GM12878 (cell line): ENCODE results near the gene SHISA7. TPM values are rescaled to one million over a fixed set of nuclear protein-coding genes. Genes with fewer than 3 reads are reported as not detected.

Experiments
- BRCA1 ChIP-seq: IDR thresholded peaks from 2 replicates; pipeline ENCODE4 v1.6.1; 2011; ENCODE audit warnings: low read depth, low read length, improper control_type of control experiment
- DPF2 ChIP-seq: fragments of 450-650 bp; IDR thresholded peaks from 2 replicates; pipeline ENCODE4 v1.6.1; 2017; ENCODE audit warnings: mild to moderate bottlenecking
- ESRRA ChIP-seq: IDR thresholded peaks from 2 replicates; pipeline ENCODE4 v1.6.1; 2012; ENCODE audit warnings: mild to moderate bottlenecking, low read length, improper control_type of control experiment
- FOXK2 ChIP-seq: fragments of 450-650 bp; IDR thresholded peaks from 2 replicates; pipeline ENCODE4 v1.6.1; 2017; ENCODE audit warnings: mild to moderate bottlenecking, moderate library complexity
- IKZF2 ChIP-seq, 2 experiments: fragments of 450-650 bp; IDR thresholded peaks; 2 replicates each; pipeline ENCODE4 v1.6.1; 2017; ENCODE audit warnings: mild to moderate bottlenecking in 2 of 2, moderate library complexity in 2 of 2
- MEF2B ChIP-seq: fragments of 450-650 bp; IDR thresholded peaks from 2 replicates; pipeline ENCODE4 v1.6.1; 2018; ENCODE audit warnings: mild to moderate bottlenecking, moderate library complexity; ENCODE audit not compliant: partially characterized antibody, poor library complexity, severe bottlenecking
- MYB ChIP-seq: fragments of 150-350 bp; IDR thresholded peaks from 2 replicates; pipeline ENCODE4 v1.6.1; 2014; ENCODE audit warnings: mild to moderate bottlenecking, low read depth, low read length, borderline replicate concordance
- NFYB ChIP-seq: IDR thresholded peaks from 2 replicates; pipeline ENCODE4 v1.6.1; 2011; ENCODE audit warnings: low read depth, mild to moderate bottlenecking, low read length, improper control_type of control experiment, moderate library complexity; ENCODE audit not compliant: insufficient read depth
- NRF1 ChIP-seq: conservative IDR thresholded peaks from 2 replicates; pipeline ENCODE4 v1.6.1; 2011; ENCODE audit warnings: mild to moderate bottlenecking, low read depth, low read length, improper control_type of control experiment
- PML ChIP-seq: IDR thresholded peaks from 2 replicates; pipeline ENCODE4 v1.6.1; 2012; ENCODE audit warnings: low read length, inconsistent platforms
- POLR2AphosphoS2 ChIP-seq: IDR thresholded peaks from 2 replicates; pipeline ENCODE4 v1.6.1; 2011; ENCODE audit warnings: low read depth, mild to moderate bottlenecking, low read length, improper control_type of control experiment, moderate library complexity
- POLR2AphosphoS5 ChIP-seq: IDR thresholded peaks from 2 replicates; pipeline ENCODE4 v1.6.1; 2011; ENCODE audit warnings: mild to moderate bottlenecking, low read length, inconsistent platforms
- RFX5 ChIP-seq: IDR thresholded peaks from 2 replicates; pipeline ENCODE4 v1.6.1; 2011; ENCODE audit warnings: low read depth, low read length, improper control_type of control experiment
- SP1 ChIP-seq: IDR thresholded peaks from one replicate; pipeline ENCODE4 v1.6.1; 2011; ENCODE audit warnings: low read depth, low read length
- TAF1 ChIP-seq: IDR thresholded peaks from 2 replicates; pipeline ENCODE4 v1.6.1; 2011; ENCODE audit warnings: mild to moderate bottlenecking, low read depth, low read length, borderline replicate concordance
- TARDBP ChIP-seq: IDR thresholded peaks from 2 replicates; pipeline ENCODE4 v1.6.1; 2016; ENCODE audit warnings: borderline replicate concordance
- TCF7 ChIP-seq: IDR thresholded peaks from 2 replicates; pipeline ENCODE4 v1.6.1; 2014; ENCODE audit warnings: antibody characterized with exemption, borderline replicate concordance
- YBX1 ChIP-seq: fragments of 450-650 bp; IDR thresholded peaks from 2 replicates; pipeline ENCODE4 v1.6.1; 2016; ENCODE audit warnings: antibody characterized with exemption
- ZNF622 ChIP-seq: fragments of 450-650 bp; IDR thresholded peaks from 2 replicates; pipeline ENCODE4 v1.6.1; 2017; ENCODE audit warnings: mild to moderate bottlenecking, inconsistent platforms
- polyA plus RNA-seq, 11 experiments: library from polyadenylated mRNA; depleted of rRNA in 4 of 11; unstranded in 6 of 11; stranded (reverse) in 5 of 11; fragments of >200 nt; fragmentation: Nextera tagmentation in 4 of 11; fragmentation: Illumina TruSeq in 1 of 11; extraction: Ambion mirVana in 4 of 11; extraction: Trizol in 1 of 11; gene quantifications; 1 replicate in 1 of 11; 2 replicates in 10 of 11; pipeline versions ENCODE4 v1.2.1 to v1.2.3, GENCODE V29; 2011 to 2016; ENCODE audit warnings: inconsistent platforms in 2 of 11, missing spikeins in 2 of 11, low read depth in 1 of 11
- total RNA-seq, 4 experiments: library from RNA; depleted of rRNA in 3 of 4; stranded (reverse); fragments of >200 nt in 3 of 4; fragmentation: Illumina TruSeq in 1 of 4; extraction: Trizol in 1 of 4; gene quantifications; 2 replicates each; pipeline versions ENCODE4 v1.2.1 to v1.2.3, GENCODE V29; 2013 to 2021
- TF ChIP-seq, protein P1 (sequence below): fragments of 450-650 bp; formaldehyde crosslinking; IDR thresholded peaks from 2 replicates; pipeline ENCODE4 v1.4.0; 2022; ENCODE audit warnings: mild to moderate bottlenecking, moderate library complexity
- TF ChIP-seq, protein P2 (sequence below): fragments of 450-650 bp; IDR thresholded peaks from 2 replicates; pipeline ENCODE4 v1.6.1; 2017; ENCODE audit warnings: borderline replicate concordance
- TF ChIP-seq, protein P3 (sequence below): fragments of 450-650 bp; IDR thresholded peaks from 2 replicates; pipeline ENCODE4 v1.6.1; 2016; ENCODE audit warnings: mild to moderate bottlenecking

The SHISA7 gene
- total and polyA plus RNA-seq, 10 of the 15 experiments (the other 5 are each of a cell fraction or from before 2014, with no cell fraction given) = 0.03 TPM; not detected in 9

DNA sequence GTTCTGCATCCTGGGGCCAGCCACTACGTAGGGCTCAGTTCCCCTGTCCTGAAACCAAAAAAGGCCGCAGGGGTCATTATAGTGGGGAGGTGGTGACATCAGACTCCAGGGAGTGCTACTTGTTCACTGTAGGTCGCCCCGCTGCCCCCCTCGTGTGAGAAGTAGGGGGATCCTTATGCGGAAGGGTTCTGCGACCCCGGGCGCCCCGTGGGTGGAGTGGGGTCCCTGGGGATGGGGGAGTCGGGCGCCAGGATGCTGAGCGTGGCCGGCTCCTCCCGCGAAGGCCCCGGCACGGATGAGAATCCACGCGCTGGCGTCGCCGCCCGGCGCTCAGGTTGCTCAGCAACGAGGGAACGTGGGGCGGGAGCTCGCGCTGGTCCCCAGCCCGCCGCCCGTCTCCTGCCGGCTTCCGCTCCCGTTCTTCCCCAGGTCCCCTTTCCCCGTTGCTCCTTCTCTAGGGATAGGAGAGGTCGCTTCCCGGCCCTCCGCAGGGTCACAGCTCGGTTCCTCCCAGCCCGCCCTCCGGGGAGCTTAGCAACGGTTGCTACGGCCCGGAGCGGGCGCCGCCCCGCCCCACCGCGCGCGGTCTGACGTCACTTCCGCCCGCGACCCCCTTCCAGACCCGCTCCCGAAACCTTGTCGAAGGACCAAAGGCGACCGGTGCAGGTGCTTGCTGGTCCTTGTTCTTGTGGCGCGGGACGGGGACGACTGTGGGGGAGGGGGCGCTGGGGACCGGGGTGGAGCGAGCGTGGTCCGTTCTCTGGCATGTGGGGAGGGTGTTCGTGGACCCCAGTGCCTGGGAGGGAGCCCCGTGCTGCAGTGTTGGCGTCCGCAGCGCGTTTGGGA is 41.7 kb upstream of the SHISA7 start, which contains the start of gene NAT14 (continued):
- TF ChIP-seq, protein P1, sequence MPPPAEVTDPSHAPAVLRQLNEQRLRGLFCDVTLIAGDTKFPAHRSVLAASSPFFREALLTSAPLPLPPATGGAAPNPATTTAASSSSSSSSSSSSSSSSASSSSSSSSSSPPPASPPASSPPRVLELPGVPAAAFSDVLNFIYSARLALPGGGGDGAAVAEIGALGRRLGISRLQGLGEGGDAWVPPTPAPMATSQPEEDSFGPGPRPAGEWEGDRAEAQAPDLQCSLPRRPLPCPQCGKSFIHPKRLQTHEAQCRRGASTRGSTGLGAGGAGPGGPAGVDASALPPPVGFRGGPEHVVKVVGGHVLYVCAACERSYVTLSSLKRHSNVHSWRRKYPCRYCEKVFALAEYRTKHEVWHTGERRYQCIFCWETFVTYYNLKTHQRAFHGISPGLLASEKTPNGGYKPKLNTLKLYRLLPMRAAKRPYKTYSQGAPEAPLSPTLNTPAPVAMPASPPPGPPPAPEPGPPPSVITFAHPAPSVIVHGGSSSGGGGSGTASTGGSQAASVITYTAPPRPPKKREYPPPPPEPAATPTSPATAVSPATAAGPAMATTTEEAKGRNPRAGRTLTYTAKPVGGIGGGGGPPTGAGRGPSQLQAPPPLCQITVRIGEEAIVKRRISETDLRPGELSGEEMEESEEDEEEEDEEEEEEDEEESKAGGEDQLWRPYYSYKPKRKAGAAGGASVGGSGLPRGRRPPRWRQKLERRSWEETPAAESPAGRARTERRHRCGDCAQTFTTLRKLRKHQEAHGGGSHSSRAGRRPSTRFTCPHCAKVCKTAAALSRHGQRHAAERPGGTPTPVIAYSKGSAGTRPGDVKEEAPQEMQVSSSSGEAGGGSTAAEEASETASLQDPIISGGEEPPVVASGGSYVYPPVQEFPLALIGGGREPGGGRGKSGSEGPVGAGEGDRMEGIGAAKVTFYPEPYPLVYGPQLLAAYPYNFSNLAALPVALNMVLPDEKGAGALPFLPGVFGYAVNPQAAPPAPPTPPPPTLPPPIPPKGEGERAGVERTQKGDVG (CRISPR knock-in tag) = no peak
- TF ChIP-seq TCF7 = no peak
- TF ChIP-seq SP1 = peak; percentile 10
- peak; percentile 35; the same call in 1 of the 2 replicates for TF ChIP-seq TAF1
- TF ChIP-seq MYB = no peak
- no peak; the same call in none of the 2 replicates for TF ChIP-seq DPF2
- TF ChIP-seq, protein P2, sequence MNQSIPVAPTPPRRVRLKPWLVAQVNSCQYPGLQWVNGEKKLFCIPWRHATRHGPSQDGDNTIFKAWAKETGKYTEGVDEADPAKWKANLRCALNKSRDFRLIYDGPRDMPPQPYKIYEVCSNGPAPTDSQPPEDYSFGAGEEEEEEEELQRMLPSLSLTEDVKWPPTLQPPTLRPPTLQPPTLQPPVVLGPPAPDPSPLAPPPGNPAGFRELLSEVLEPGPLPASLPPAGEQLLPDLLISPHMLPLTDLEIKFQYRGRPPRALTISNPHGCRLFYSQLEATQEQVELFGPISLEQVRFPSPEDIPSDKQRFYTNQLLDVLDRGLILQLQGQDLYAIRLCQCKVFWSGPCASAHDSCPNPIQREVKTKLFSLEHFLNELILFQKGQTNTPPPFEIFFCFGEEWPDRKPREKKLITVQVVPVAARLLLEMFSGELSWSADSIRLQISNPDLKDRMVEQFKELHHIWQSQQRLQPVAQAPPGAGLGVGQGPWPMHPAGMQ = no peak
- TF ChIP-seq BRCA1 = no peak
- TF ChIP-seq PML = no peak
- no peak for TF ChIP-seq NFYB
- no peak for TF ChIP-seq TARDBP
- peak; percentile 41 for TF ChIP-seq MEF2B
- TF ChIP-seq POLR2AphosphoS2 = no peak
- TF ChIP-seq YBX1 = no peak
- no peak for TF ChIP-seq FOXK2
- TF ChIP-seq ZNF622 = no peak
- TF ChIP-seq IKZF2 (IDR thresholded peaks at IDR 0.05) = no peak; a peak in 1 of 4 replicates
- no peak for TF ChIP-seq ESRRA
- TF ChIP-seq NRF1 = no peak
- TF ChIP-seq, protein P3, sequence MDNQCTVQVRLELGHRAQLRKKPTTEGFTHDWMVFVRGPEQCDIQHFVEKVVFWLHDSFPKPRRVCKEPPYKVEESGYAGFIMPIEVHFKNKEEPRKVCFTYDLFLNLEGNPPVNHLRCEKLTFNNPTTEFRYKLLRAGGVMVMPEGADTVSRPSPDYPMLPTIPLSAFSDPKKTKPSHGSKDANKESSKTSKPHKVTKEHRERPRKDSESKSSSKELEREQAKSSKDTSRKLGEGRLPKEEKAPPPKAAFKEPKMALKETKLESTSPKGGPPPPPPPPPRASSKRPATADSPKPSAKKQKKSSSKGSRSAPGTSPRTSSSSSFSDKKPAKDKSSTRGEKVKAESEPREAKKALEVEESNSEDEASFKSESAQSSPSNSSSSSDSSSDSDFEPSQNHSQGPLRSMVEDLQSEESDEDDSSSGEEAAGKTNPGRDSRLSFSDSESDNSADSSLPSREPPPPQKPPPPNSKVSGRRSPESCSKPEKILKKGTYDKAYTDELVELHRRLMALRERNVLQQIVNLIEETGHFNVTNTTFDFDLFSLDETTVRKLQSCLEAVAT = no peak
- TF ChIP-seq RFX5 = no peak
- TF ChIP-seq POLR2AphosphoS5 = no peak
